GM18861 (cell line): Measurements from ENCODE around the gene LPAR3.
A peak's percentile ranks its signal among the peaks of the same experiment; 100 is the strongest.
"Not testable (repeated sequence)": the region's sequence is repeated elsewhere in the genome, so short reads cannot be mapped to it uniquely, and the experiment has no call there.

Experiments
- ATAC-seq: cut with Tn5 transposase; IDR thresholded peaks from one replicate; pipeline ENCODE4 v1.9.1; 2021; ENCODE audit not compliant: unreplicated experiment

The LPAR3 gene

DNA sequence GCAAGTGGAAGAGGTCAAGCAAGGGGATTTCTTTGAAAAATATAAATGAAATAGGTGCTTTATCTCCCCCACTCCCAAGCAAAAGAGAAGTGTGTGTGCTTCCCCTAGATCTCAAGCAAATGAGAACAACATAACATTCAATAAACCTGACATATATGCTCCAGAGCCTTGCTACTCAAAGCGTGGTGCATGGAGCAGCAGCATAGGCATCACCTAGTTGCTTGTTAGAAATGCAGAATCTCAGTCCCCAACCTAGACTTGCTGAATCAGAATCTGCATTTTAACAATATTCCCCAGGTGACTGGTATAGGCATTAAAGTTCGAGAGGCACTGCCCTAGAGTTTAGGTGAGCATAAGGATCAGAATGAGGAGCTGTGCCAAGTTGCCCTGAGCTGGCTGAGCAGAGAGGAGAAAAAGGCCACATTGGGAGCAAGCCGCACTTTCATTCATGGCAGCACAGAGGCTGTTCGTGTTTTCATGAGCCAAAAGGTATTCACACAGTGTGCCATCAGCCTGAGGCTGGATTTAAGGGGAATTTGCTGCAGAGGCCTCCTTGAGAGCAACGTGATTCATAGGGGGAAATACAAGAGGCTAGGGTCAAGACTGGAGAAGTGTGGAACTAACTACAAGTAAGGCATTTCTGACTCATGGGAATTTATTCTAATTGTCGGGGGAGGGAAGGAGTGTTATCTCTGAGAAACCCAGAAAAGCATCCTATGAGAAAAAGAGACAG, 14.3 kb upstream of the LPAR3 start:
- no peak for ATAC-seq

DNA sequence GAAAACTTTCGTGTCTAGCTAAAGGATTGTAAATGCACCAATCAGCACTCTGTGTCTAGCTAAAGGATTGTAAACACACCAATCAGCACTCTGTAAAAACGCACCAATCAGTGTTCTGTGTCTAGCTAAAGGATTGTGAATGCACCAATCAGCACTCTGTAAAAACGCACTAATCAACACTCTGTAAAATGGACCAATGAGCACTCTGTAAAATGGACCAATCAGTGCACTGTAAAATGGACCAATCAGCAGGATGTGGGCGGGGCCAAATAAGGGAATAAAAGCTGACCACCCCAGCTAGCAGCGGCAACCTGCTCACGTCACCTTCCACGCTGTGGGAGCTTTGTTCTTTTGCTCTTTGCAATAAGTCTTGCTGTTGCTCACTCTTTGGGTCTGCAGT, 9.7 kb upstream of the LPAR3 start:
- ATAC-seq, result not testable (repeated sequence)

DNA sequence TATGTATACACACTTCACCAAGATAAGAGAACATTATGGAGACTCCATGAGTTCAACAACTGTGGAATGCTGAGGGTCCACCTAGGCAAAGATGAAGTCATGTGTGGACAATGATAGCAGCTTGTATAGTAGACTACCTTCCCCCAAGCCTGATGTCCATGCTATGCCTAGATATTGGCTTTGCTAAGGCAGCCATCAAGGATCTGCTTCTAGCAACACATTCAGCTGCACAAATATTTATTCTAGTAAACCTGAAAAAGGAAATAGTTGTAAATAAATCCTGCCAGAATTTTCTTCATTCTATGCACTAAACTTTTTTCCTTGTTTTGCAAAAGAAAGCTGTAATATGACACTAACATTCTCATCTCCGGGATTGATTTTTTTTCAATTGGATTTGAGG, 7.0 kb upstream of the LPAR3 start:
- ATAC-seq, result no peak

DNA sequence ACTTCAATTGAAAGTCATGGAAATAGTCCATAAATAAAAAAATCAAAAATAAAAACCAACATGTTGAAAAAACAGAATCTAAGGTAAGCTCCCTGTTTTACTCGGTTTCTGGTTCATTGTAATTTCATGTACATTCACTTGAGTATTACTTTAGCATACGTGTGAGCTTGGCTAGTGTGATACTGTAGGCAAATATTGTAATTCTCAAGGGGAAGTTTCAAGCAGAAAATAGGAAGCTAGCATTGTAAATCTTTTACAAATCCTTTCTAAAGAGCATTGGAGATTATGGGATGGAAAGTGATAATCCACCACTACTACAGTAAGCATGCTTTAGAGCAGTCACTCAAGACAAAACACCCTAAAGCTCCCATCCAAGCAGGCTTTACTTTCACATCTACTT, 3.3 kb upstream of the LPAR3 start:
- peak; percentile 64 for ATAC-seq

DNA sequence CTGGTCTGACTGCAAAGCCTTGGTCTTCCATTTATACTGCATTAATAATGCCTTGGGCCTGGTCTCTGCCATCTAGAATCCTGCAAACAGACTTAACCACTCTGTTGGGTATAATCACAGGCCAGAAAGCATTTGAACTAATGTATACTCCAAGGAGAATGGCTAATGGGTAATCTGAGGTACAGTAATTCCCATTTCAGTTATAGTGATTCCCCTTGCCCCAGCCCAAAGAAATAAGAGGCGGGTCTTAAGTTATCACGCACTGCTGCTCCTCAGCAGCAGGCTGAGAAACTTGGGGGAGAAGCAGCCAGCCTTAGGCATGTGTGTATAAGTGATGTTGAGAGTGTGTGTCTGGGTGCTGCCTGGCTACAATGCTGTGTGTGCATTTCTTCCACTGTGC, 2.4 kb downstream of the LPAR3 start:
- ATAC-seq, result no peak

DNA sequence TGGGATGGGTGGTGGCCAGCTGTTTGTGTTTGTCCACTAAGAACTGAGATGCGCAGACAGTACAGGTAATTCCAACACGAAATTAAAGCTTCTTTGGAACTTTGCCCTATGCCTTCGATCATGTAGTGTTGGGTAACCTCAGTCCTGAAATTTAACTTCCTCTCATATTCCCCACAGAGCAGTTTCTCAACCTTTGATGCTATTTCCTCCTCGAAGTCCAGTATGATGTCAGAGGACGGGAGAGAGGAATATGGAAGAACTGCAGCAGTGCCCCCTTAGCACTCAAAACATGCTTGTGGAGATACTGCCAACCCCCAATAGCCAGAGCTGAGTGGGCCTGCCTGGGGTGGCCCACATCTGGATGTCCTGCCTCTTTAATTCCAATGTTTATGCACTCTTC, 3.6 kb downstream of the LPAR3 start:
- ATAC-seq, result no peak

DNA sequence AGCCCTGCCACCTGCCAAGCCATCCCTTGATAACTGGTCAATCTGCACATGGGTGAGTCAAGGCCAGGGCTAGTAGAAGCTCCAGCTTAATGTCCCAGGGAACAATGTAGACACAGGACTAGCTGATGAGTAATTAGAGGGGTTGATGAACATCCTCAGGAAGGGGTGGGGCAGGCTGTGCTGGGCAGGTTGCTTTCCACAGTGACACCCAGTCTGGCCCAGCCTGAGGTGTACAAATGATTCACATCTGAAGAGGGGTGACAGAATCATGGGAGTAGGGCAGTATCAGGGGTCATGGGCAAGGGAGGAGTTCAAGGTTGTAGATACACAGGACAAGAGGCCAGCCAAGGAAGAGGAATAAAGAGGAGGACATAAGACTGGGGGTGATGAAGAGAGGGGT, 4.3 kb downstream of the LPAR3 start:
- no peak for ATAC-seq

DNA sequence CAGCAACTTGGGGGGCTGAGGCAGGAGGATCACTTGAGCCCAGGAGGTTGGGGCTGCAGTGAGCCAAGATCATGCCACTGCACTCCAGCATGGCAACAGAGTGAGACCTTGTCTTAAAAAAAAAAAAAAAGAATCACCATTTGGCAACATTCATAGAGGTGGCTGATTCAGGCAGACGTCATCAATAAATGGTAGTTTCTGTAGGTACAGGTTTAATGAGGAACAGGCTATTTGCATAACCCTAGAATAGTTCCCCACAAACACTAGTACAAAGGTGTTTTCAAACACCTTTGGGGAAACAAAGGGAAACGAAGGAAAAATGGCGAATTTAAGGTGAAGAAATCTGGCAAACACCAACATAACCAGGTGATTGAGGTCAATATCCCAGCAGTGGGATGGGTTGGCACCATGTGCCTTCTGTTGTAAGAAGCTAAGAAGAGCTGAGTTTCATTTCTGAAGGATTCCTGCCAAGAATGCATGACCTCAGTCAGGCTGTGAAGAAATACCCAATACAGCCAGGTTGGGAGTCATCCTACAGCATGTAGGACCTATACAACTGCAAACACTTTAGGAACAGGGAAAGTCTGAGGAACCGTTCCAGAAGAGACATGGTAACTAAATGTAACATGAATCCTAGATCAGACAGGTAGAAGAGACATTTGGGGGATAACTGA, 5.6 kb downstream of the LPAR3 start:
- no peak for ATAC-seq

DNA sequence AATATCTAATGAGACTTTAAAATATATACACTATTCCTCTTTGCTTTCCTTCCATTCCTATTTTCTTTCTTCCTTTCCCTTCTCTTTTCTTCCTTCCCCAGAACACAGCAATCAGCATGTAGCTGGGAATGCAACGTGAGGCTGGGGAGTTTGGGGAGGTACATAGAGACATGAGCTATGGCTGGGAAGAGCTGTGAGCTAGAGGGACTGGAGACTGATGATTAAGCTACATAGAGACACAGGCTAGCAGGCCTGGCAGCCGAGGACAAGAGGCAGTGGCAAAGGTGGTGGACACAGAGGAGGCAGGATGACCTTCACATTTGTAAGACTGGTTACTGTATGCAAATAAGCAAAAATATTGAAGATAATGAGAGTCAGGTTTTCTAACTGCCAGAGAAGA, 7.5 kb downstream of the LPAR3 start:
- ATAC-seq, result no peak

DNA sequence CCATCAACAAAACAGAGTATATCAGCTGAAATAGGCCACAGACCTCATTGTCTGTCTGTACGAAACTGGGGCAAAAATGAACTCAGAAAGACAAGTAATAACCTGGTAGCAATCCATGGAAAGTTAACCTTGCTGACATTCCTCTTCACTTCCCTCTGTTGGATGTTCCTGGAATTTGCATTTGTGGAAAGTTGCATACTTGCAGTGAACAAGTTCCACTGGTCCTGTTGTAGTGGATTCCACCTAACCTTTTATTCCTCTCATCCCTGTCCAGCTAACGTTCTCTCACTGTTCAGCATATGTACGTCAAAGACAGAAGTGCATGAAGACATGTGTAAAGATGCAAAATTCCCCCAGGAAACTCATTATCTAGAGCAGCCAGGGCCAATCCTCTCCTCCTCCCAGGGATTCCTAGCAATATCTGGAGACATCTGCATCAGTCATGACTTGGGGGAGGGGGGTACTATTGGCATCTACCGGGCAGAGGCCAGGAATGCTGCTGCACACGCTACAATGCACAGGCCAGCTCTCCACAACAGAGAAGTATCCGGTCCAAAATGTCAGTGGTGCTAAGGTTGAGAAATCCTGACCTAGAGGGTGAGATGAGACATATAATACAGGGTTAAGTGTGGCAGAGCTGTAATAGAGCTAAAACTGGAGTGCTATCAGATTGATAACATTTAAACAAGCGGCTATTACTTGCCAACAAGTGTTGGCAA, 8.2 kb downstream of the LPAR3 start:
- ATAC-seq, result no peak

DNA sequence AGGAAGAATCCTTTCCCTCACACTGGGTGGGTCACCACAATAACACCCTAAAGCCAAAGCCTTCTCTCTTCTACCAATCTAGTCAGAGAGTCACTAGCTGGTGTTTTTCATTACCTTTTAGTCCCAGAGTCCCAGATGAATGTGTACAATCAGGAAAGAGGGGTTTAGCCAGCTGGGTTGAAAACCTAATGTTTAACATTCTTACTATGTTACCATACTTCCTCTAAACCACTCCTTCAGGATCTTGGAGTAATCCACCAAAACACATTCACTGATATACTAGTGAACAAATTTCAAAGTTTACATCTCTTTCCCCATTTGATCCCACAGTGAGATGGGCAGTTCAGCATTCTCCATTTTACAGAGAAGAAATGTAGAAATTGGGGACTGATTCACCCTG, 9.7 kb downstream of the LPAR3 start:
- no peak for ATAC-seq

DNA sequence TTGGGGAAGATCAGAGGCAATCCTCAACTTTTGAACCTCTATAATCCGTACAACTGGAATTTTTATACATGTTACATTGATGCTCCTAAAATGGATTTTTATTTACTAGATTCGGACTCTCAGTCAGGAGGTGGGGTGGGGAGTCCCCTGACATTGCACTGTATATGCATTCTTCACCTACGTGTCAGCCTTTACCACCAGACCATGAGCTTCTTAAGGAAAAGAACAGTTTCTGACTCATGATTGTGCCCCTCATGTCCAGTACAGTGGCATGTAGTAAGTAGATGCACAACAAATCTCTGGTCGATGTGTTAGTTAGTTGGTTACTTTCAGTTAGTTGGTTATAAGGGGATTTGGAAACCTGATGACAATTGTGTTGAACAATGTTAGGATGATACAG, 15.4 kb downstream of the LPAR3 start:
- ATAC-seq, result no peak

DNA sequence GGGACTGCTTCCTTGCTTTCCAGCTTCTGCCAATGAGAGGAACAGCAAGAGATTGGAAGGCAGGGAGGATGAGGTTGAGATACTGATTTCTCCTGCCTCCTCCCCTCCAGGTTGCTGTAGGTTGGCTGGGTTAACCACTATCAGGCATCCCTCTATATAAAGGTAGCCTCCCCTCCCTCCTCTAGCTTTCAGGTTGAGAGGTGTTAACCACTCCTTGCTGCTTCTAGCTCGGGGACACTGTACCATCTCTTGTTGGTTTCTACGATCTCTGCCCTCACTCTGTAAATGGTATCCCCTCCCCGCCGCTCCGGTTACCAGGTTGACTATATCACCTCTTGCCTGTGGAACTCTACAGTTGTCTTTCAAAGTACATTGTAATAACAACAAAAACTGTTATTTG, 16.7 kb downstream of the LPAR3 start:
- no peak for ATAC-seq

DNA sequence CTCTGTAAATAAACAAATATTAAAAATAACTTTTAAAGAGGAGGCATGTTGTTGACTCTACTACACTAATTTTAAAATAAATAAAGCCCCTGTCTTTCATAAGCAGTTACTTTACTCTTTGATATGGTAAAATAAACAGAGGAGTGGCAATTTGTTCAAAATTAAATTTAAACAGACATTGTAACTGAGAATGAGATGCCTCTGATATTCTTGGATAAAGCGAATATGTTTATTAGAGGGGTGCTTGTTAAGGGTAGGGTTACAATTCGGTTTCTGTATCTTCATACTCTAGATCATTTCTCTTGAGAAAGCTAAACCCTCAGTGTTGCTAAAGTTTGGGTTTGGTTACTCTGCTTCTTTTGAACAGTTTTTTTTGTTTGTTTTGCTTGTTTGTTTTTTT, 19.6 kb downstream of the LPAR3 start:
- no peak for ATAC-seq

DNA sequence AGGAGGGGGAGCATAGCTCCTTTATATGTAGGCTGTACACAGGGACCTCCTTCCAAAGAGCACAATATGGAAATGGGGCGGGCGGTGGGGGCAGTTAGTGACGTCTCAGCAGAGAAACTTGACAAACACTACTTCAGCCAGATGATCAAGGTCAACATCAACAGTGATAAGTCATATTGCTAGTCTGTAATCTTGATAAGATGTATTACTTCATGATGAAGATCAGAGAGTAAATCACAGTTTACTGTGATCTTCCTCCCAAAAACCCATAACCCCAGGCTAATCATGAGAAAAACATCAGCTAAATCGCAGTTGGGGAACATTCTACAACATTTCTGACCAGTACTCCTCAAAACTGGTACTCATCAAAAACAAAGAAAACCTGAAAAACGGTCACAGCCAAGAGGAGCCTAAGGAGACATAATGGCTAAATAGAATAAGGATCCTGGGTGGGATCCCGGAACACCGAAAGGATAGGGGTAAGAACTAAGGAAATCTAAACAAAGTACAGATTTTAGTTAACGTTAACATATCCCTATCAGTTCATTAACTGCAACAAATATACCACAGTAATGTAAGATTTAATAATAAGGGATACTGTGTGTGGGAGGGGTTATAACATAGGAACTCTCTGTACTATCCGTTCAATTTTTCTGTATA, 20.2 kb downstream of the LPAR3 start:
- no peak for ATAC-seq

DNA sequence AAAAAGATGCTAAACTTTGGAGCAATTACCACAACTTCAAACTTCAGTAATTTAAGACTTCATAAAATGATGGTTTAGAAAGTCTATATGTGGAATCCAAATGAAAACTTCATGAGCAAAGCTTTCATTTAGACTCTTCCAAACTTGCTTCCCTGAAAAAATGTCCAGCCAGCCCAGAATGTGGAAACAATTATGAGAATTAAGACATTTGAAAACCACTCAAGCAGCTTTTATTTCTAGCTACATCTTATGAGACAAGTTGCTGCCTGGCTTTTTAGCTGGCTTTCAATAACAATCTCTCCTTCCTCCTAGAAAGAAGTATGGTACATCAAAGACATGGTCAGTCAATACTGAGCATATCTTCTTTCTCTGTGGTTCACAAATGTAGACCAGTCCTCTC, 21.8 kb downstream of the LPAR3 start:
- ATAC-seq, result no peak

DNA sequence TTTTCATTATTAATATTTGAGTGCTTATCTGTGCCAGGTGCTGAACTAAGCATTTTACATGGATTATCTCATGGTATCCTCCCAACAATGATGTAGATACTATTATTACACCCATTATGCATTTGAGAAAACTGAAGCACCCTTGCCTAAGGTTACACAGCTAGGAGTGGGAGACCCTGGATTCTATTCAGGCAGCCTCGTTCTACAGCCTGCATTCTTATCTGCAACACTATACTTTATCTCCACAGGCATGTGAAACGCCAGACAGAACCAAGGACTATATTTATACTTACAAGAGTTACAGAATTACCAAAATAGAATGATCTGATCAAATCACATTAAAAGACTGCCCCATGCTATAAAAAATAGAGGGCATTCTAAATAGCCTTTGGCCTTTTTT, 22.4 kb downstream of the LPAR3 start:
- no peak for ATAC-seq

DNA sequence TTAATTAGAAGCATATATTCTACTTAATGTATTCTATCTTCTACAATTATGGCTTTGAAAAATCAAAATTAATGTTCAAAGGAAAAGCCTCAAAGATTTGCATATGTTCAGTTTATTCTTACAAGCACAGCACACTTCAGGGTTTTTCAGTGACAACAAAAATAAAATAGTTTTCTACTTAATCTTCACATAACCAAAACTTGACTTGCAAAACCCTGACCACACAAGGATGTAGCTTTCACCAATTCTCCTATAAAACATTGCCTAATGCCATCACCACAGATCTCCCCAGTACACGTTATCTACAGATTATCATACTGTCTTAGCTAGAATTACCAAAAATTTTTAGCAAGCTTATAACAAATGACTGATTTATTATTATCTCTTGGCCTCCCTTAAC, 23.3 kb downstream of the LPAR3 start:
- no peak for ATAC-seq

DNA sequence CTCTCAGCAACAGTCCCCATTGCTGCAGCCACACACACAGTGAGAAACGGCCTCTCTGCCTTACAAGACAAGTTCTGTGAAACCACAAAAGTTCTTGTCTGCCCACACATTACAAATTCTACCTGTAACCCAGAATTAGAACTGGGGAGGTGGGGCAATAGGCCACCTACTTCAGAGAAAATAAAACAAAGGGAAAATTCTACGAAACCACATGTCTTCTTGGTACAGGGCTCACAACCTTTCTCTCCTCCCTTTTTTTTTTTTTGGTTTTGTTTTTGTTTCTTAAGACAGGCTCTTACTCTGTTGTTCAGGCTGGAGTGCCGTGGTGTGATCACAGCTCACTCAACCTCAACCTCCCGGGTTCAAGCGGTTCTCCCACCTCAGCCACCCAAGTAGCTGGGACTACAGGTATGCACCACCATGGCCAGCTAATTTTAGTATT, 30.2 kb downstream of the LPAR3 start:
- peak; percentile 87 for ATAC-seq

DNA sequence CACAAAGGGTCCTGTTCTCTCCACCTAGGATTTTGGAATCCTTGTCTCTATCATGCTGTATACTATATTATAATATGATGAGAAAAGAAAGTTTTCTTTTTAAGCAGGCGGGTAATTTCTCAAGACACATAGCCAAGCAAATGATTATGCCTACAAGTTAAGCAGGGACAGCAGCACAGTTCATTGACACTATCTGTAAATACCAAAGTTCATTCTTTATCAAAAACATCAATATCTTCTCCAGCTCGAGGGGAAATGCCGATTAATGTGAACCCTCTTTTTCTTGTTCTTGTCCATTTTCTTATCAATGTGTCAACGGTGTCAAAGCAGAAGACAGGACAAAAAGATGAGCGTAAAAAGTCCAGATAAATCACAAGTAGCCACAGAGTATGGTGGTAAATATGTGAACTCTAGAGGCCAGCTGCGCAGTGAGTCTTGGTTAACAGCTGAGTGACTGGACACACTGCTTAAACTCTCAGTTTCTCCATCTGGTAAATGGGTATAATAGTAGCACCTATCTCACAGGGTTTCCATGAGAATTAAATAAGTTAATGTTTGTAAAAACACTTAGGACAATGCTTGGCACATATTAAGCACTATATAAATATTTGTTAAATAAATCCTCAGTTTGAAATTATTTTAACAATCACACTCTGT, 30.9 kb downstream of the LPAR3 start:
- no peak for ATAC-seq

DNA sequence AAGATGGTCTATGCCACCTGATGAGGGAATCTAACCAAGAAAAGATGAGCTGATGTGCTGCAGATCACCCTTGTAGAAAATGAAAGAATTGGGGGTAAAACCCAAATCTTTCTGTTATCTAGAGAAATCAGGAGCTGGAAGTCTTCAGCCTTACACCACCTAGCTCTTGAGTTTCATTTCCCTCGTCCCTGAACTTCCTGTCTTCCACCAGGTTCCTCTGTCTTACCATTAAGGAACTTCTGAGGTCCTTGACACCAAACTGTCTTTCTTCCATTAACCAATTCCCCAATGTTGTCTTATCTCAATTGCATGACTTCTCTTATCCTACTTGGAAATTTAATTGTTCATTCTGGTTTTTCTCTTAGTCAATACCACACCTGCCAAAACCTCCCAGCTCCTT, 31.5 kb downstream of the LPAR3 start:
- no peak for ATAC-seq
